CMK (cell line): ENCODE data around the gene DLG2.
"Not testable (repeated sequence)": the region's sequence is repeated elsewhere in the genome, so short reads cannot be mapped to it uniquely, and the experiment has no call there.

Source experiments
- DNase-seq: peaks from one replicate; pipeline ENCODE4 v3.0.0-alpha.2; 2010; ENCODE audit warnings: low read depth

DLG2 gene

DNA sequence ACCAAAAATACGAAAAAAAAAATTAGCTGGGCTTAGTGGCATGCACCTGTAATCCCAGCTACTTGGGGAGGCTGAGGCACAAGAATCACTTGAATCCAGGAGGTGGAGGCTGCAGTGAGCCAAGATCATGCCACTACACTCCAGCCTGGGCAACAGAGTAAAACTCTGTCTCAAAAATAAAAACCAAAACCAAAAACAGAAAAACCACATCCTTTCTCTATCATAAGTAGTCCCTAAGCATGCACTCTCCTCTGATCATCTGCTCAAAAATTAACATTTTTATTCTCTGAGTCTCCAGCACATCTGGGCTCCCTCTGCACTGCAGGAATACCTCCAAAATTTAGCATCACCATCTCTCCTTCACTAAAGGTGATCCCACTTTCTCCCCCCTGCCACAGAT is 516.9 kb downstream of the DLG2 start:
- DNase-seq: not testable (repeated sequence)

DNA sequence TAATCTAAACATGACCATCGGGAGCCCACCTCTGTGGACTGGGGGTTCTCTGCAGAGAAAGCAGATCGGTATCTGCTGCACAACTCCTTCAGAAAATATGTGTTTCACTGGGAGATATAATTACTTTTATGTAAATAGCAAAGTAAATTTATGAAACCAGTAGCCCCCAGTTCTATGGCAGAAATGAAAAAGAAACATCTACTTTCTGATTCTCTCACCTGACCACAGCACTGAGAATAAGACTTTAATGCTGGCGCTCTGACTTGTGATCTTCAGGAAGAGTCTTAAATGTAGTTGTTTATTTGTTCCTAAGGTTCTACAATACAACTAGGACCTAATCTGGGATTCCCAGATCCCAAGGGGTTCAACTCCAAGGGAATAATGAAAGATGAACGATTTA is 518.0 kb downstream of the DLG2 start:
- DNase-seq: no peak

DNA sequence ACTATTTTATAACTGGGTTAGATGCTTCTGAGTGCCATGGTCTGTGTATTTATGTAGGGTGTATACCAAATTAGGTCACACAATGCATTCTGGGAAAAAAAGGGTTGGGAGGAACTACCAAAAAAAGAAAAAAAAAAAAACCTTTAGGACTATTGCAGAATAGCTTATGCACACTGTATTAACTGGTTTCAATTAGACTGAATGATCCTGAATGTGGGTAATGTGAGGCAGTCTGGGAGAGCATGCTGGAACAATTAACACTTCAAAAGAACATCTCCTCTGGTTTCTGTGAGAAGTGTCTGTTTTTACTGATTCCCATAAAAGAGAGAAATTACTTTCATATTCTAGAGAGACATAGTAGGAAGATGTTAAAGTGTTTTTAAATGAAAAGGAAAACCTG is 521.3 kb downstream of the DLG2 start:
- no peak for DNase-seq

DNA sequence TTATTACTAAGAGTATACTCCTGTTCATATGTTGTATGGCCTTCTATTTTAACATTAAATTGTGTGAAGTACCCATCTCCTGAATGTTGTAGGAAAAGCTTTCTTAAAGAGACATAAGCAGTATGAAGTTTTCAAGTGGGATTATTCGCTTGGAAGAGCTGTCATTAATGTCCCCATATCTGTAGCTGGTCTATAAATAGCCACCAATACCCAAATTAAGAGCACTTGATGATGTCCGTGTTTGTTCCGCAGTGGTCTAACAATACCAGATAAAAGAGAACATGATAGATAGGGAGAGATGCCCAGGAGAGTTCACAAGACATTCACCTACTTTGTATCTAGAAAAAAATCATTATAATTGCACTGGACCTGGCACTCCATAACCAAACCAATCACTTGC is 527.6 kb downstream of the DLG2 start:
- no peak for DNase-seq

DNA sequence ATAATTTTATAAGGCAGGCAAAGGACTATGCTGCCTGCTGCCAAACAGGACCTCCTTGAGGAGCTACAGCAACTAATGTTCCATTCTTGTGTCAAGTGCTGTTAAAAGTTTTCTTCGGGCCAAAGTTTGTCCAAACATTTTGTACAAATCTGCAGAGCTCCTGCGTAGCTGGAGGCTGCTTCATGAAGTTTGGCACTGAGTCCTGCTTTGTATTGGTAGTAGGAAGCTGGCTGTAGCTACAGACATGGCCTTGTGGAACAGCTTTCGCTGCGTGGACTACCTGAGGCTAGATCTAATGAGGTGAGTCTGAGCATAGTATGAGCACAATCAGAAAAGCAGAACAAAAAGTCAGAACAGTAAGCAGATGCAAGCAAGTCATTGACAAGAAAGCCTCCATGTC is 528.1 kb downstream of the DLG2 start:
- no peak for DNase-seq

DNA sequence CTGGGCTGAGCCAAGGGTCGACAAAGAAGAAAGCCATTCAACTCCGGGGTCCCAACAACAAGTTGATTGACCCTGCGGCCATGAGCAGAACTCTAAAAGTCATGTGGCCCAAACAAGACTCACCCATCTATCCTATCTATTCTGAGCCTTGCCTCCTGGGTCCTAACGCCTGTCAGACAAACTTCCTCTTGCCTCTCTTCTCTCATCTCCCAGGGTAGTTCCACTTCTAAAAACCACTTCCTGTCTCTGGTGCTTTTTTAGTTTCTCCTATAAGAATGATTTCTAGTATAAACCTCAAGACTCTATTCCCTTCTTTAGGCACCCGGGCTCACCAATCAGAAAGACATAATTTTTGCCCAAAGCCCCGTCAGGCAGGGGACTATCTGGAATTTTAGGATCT is 530.2 kb downstream of the DLG2 start:
- DNase-seq: no peak

DNA sequence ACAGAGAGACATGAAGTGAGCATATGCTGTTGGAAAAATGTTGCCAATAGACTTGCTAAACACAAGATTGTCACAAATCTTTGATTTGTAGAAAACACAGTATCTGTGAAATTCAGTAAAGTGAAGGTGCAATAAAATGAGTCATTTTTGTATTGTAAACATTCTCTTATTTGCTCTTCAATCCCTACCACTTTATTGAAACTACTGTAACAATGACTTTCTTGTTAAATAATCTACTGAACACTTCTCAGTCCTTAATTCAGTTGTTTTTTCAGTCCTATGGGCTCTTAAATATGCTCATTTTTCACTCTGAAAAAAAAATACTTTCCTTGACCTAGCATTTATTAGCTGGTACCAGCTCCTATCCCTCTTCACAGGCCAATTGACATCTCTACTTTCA is 531.9 kb downstream of the DLG2 start:
- no peak for DNase-seq

DNA sequence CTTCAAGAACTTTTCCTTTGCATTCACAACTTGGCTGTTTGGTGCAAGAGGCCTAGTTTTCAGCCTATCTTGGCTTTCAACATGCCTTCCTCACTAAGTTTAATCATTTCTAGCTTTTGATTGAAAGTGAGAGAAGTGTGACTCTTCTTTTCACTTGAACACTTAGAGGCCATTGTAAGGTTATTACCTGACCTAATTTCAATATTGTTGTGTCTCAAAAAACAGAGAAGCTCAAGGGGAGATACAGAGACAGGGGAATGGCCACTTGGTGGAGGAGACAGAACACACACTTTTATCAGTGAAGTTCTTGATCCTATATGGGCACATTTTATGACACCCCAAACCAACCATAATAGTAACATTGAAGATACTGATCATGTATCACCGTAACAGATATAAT is 532.3 kb downstream of the DLG2 start:
- DNase-seq: no peak

DNA sequence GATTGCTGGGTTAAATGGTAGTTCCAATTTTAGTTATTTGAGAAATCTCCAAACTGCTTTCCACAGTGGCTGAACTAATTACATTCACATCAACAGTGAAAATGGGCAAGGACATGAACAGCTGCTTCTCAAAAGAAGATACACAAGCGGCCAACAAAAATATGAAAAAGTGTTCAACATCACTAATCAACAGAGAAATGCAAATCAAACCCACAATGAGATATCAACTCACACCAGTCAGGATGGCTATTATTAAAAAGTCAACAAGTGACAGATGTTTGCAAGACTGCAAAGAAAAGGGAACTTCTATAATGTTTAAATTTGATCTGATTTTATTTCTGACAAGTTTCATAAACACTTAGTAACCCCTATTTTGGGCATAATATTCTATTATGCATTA is 537.5 kb downstream of the DLG2 start:
- no peak for DNase-seq

DNA sequence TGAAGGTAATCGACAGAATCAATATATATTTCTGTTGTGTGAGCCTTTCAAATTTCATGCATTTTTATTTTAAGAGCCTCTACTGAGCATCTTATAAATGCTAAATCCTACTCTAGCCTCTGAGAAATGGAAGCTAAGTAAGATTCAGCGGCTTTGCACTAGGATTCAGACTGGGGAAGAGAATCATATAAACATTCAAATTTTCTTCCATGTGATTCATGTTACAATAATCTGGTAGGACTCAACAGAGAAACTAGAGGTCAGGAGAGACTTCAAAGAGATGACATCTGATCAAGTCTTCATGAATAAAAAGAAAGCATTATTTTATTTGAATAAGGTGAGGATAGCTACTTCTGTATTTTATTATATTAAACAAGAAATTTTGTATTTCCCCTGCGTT is 538.9 kb downstream of the DLG2 start:
- DNase-seq: no peak

DNA sequence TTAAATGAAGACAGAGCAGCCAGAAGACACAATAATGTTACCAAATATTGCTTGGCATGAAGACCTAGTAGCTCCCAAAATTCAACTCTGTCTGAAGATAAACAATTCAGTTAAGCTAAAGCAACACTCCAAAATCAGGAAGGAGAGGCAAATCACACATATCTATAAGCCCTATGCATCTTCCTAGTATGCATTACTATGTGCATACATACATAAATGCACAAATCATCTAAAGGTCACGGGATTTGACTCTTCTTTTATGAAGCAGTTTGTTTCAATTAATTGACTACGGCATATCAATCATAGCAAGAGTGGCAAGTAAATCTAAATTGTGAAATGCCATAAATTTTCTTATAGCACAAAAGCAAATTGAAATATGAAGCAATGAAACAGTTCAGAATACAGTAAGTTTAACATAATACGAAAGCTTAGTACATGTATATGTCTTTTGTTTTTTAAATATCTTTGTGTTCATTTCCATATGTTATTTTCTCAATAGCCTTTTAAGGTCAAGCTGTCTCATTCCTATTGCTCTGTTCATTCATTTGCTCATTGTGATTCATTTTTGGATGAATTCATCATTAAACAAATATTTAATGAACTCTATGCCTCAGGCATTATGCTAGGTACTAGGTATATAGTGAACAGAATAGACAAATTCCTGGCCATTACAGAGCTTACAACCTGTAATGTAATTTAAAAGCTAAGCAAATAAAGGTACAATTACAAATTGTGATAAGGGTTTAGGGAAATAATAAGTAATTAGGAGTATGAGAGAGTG is 540.5 kb downstream of the DLG2 start:
- DNase-seq: no peak

DNA sequence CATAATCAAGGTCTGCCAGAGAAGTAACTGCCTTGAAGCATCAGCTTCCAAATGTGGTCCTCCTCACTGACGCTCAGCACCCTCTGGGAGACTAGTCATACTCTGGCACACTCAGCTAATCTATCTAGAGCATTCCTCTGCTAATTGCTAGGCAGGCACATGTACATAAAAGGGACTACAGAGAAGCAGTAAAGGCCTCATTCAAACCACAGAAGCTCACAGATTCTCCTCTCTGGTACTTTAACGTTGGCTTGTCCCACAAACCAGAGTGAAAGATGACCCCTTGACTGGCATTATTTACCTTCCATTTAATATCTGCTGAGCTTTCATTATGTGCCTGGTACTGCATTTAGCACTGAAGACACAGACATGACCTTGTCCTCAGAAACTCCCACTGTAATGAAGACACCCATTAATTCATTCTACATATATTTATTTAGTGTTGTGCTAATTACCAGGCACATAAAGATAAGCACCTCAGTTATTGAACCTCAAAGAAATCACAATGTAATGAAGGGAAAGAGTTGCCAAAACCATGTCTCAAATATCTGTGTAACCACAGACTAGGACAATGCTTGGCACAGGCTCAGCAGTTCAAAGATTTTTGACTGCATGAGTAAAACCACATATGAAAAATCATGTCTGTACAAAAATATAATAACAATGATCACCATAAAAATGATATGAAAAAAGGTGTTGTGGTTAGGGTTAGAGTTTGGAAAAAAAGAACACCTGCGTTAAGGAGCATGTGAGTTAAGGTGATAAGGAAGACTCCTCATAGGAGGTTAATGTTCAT is 550.4 kb downstream of the DLG2 start:
- DNase-seq: no peak

DNA sequence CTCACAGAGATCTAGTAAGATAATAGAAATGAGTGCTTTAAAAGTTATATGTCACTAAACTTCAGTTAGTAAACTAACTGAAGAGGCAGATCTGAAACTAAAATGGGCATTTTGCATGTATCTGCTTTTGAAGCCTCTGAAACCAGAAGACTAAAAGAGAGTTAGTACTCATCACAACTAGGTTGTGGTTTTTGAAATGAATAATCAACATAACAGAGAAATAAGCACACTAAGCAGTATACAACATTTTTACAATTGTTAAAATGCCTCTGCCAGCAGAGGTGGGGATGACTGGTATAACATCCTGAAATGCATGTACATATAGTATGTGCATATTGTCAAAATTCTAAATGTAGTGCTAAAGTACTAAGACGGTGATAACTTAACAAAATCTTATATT is 564.5 kb downstream of the DLG2 start:
- no peak for DNase-seq

DNA sequence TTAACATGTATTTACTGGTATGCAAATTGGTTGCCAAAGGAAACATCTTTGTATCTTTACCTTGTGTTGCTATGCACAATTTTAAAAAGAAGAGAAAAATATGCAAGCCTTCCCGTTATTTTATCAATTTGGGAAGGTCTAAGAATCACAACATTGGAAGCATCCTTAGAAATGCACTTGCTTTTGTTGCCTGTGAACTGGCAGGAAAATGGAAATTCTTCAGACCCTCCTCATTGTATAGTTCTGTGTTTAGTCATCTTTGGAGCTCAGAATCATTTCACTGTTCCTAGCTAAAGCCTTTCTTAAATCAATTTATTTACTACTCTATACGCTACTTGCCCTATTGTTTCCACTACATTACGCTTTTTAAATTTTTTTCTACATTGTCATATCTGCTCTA is 574.5 kb downstream of the DLG2 start:
- no peak for DNase-seq

DNA sequence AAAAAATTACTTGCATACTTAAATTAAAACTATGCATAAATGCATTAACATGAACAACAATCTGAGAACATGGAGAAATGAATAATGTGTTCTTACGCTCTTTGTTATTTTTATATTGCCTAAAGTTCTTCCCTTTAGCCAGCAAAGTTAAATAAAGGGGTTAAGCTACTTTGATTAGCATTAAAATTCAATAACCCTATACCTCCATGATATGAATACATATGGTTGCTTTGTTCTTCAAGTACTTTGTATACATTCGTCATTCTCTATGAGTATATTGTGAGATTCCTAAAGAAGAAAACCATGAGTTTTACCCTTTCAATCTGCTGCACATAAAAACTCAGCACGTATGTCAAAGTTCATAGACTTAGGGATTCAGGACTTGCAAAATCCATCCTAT is 578.3 kb downstream of the DLG2 start:
- no peak for DNase-seq

DNA sequence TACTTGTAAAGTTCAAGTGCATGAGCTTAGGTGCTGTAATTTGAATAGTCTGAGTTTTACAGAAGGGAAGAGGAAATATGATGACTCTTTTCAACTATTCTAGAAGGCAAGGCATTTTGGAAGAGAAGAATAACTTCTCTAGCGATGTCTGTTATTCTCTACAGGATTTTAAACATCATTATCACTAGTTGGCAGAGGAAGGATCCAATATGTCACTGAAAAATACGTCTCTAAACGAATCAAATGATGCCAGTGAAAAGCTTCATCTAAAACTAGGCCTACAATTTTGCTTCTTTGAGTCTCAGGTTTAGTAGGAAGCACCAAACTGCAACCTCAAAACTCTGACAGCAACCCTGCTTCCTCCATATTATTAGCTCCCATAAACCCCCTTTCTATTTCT is 581.4 kb downstream of the DLG2 start:
- DNase-seq: no peak

DNA sequence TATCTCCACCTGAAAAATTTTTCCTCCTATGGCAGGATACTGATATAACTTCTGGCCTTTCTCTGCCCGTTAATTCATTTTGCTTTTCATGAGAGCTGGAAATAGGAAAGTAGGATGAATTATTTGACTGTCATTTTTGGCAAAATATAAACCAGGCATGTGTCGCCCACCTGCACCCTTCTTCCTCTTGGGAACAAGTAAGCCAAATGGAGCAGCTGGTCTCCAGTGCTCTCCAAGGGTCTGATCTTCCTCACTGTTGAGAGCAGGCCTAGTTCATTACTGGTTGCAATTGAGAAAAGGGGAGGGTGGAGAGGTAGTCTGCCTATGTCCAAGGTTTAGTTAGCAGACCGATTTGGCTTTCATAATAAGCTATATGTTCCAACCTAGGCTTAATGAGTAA is 582.2 kb downstream of the DLG2 start:
- DNase-seq: no peak

DNA sequence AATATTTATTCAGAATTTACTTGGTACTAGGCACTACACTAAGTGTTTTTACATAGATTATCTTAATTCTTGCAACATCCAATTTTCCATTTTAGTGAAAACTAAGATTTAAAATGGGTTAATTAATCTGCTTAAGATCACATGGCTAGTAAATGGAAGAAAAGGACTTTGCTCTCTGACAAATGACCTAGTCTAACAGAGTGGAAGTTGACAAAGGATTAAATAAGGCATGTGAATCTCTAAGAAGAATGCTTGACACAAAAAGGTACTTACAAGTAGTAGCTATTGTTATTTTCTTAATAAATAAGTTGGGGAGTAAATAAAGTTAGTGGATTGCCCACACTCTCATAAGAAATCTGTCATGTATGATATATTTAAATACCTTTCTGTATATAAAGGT is 584.8 kb downstream of the DLG2 start:
- DNase-seq: no peak

DNA sequence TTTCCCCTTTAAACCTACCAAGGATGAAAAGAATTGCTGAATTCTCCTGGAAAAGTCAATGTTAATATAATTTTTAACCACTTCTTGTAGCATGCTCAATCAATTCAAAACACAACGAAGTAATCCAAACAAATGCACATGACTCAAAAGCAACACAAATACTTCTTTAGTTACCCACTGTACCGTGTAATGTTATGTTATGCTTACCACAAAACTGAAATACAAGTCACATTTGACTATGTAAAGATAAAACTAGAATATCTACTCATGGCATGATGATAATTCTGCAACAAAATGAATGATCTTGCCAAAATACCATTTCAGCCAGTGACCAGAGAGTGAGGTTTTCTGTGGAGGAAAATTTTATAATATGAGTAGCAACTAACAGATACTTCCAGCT is 587.0 kb downstream of the DLG2 start:
- DNase-seq: no peak

DNA sequence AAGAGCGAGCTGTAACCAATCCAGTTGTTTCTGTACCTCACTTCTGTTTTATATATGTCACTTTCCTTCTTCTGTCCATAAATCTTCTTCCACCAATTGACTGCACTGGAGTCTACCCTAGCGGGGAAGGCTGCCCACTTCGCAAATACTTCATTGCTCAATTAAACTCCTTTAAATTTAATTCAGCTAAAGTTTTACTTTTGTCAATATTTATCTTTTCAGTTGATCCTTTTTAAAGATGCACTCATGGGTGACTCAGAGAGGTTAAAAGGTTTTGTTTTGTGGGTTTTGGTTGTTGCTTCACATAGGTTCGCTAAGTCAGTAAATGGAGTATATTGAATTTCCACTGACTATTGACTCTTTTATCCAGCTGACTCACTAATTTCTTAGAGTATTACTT is 597.2 kb downstream of the DLG2 start:
- no peak for DNase-seq

DNA sequence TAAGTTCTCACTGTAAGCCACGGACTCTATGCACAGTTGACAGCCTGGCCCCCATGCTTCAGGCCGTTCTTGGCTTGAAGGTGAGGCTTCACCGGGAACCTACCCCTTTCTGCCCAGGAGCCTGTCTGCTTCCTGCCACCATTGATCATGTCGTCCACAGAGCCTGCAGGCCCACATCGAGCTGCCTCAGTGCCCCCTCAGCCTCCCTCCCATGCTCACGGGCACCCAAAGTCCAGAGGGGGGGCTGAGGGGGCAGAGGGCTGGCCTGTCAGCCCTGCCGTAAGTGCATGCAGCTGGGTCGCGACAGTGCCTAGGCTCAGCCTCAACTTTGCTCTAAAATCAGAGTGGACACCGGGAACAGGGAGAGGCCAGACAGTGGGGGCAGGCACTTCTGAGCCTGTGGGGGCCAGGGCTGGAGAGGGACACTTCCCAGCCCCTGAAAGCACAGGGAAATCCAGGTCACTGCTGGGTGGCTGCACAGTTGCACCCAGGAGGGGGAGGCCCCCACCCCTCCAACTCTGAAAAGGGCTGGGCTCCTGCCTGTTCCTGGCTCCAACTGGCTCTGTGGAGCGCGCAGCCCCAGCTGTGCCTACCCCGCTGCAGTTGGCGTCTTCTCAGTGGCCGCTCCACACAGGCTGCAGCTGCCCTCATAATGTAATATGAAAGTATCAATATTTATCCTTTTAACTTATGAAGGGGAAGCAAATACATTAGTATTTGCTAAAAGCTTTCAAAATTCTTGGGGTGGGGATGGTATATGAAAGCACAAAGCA is 598.6 kb downstream of the DLG2 start:
- DNase-seq: no peak

DNA sequence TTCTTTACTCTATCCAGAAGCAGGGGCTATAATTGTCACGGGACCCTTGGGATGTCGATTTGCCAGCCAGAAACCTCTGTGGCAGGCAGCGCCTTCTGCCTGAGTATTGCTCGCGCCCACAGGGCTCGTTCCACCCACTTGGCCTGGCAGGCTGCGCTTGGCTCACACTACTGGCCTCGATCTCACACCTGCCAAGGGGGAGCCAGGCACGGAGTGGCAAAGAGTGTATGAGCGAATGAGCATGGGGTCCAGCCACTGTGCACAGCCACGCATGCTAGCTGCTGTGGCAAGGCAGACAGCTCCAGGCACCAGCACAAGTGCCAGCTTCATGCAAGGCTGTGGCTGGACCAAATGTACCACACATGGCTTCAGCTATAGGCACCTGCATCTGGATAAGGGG is 599.8 kb downstream of the DLG2 start:
- DNase-seq: no peak

DNA sequence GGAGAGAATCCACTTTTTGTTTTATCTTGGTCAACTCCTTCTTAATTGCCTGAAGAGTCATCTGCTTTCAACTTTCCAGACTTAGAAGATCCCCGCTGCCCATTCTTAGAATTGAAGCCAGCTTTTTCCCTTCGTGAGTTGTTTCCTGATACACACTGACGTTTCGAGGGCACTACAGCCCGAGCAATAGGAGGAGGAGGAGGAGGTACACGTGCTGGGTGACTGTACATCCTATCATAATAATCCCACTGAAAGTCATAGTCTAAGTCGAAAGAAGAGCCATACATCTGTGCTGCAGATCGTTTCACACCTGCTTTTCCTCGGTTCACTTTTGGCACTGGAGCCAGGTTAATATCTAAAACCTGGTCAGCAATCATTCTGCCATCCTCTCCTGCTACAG is 606.1 kb downstream of the DLG2 start:
- no peak for DNase-seq
